ENCODE results near the gene REEP3. TPM values are rescaled to one million over a fixed set of nuclear protein-coding genes. Genes with fewer than 3 reads are reported as not detected.
A peak's percentile ranks its signal among the peaks of the same experiment; 100 is the strongest.
"Not testable (repeated sequence)": the region's sequence is repeated elsewhere in the genome, so short reads cannot be mapped to it uniquely, and the experiment has no call there.

Gene REEP3
- polyA plus RNA-seq, 1 donor, result 12.4 TPM

- DNase-seq, result no peak
These were observed 31.8 kb downstream of the REEP3 start for GRCh38 chr10:63553031-63553430.

- DNase-seq, result no peak
These were observed 32.3 kb downstream of the REEP3 start for GRCh38 chr10:63553473-63553872.

- DNase-seq, result no peak
These were observed 33.5 kb downstream of the REEP3 start for GRCh38 chr10:63554657-63555056.

- DNase-seq, result no peak
These were observed 34.1 kb downstream of the REEP3 start for GRCh38 chr10:63555330-63555729.

GRCh38 chr10:63558132-63558784 lies 37.1 kb downstream of the REEP3 start:
- DNase-seq, result no peak

GRCh38 chr10:63561341-63561740 lies 40.1 kb downstream of the REEP3 start:
- DNase-seq, result no peak

- no peak for DNase-seq
These were observed 41.2 kb downstream of the REEP3 start for GRCh38 chr10:63562391-63562790.

- no peak for DNase-seq
These were observed 41.7 kb downstream of the REEP3 start for GRCh38 chr10:63562857-63563256.

GRCh38 chr10:63563623-63564022 lies 42.4 kb downstream of the REEP3 start:
- no peak for DNase-seq

GRCh38 chr10:63564731-63565130 lies 43.5 kb downstream of the REEP3 start:
- DNase-seq, result not testable (repeated sequence)

GRCh38 chr10:63573068-63573697 lies 52.0 kb downstream of the REEP3 start:
- peak; percentile 43 for DNase-seq

GRCh38 chr10:63574011-63574410 lies 52.8 kb downstream of the REEP3 start:
- DNase-seq, result no peak

GRCh38 chr10:63576501-63576900 lies 55.3 kb downstream of the REEP3 start:
- no peak for DNase-seq

- no peak for DNase-seq
These were observed 57.3 kb downstream of the REEP3 start for GRCh38 chr10:63578501-63578900.

- DNase-seq, result peak; percentile 47
These were observed 58.3 kb downstream of the REEP3 start for GRCh38 chr10:63579371-63580014.

GRCh38 chr10:63582690-63583089 lies 61.5 kb downstream of the REEP3 start:
- no peak for DNase-seq

GRCh38 chr10:63583397-63583796 lies 62.2 kb downstream of the REEP3 start:
- DNase-seq, result no peak

GRCh38 chr10:63583909-63584724 lies 62.9 kb downstream of the REEP3 start:
- DNase-seq, result no peak

- DNase-seq, result no peak
These were observed 63.5 kb downstream of the REEP3 start for GRCh38 chr10:63584725-63585035.

- DNase-seq, result no peak
These were observed 63.8 kb downstream of the REEP3 start for GRCh38 chr10:63585041-63585440.

GRCh38 chr10:63586043-63586442 lies 64.8 kb downstream of the REEP3 start:
- DNase-seq, result no peak

- no peak for DNase-seq
These were observed 66.0 kb downstream of the REEP3 start for GRCh38 chr10:63587191-63587590.

- no peak for DNase-seq
These were observed 67.4 kb downstream of the REEP3 start for GRCh38 chr10:63588436-63589167.

All from hindlimb muscle (tissue), 1 donor.